GM12801 (cell line): ENCODE data around the gene ANKZF1.
A peak's percentile ranks its signal among the peaks of the same experiment; 100 is the strongest.

Experiments used
- CTCF ChIP-seq: IDR thresholded peaks from one replicate; pipeline ENCODE4 v1.5.1; 2011; ENCODE audit warnings: control low read depth; ENCODE audit not compliant: insufficient read length; ENCODE audit errors: extremely low read depth

ANKZF1 gene

GRCh38 chr2:219273937-219274336 lies 44.3 kb downstream of the ANKZF1 start:
- no peak for TF ChIP-seq CTCF

DNA sequence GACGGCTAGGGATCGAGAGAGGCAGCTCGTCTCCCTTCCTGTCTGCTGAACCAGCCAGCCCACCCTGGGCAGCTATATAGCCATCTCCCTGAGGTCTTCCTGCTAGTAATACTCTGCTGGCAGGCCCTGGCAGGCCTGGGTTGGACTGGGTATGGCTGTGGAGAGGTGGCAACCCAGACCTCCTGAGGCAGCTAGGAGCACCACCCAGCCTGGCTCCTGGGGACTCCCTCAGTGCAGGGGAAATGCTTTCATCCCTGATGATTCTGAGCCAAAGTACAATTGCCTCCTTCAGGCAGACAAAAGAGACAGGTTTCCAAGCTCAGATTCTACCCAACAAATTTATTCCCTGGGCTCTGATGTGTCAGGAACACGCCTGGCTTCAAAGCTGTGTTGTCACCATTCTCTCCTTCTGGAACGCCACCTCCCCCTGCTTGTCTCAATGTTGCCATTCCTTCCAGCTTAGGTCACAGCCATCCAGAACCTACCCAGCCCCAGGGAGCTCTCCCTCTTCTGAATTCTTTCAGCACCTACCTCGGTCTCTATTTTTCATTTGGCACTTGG lies 44.8 kb downstream of the ANKZF1 start:
- TF ChIP-seq CTCF = no peak

DNA sequence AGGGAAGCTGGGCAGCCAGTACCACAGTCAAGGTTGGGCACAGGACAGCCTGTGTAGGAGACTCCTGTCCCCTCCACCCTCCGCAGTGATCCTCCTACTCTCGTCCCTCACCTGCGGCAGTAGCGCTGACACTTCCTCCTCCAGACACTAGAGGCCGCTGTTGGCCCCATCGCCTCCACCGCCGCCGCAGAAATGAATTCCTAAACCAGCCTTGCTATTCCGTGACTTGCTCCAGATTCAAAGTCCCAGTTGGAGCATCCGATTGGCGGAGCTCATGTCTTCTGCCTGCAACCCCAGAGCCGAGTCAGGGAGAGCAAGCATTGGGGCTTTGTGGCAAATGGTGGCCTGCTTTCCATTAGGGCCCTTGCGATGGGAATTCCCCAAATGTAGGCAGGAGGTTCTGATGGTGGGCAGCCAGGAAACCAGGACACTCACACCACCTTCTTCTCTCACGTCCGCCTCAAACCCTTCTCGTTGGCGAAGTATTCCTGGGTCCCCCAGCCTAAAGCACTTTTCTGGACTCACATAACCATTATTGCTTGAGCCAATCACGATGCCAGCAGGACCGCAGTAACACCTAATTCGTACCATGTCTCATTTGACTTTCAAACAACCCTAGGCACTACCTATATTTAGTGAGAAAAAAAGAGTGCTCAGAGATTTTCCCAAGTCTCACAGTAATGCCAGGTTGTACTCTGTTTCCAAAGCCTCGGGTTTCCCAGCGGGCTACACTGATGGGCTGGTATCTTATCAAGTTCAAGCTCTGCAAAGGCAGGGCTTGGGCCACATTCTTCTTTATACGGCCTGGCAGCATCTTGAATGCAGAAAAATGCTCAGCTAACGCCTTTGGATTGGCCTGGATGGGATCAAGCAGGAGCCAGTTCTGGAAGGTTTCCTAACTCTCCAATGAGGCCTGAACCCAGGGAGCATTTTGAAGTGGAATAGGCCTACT lies 48.4 kb downstream of the ANKZF1 start:
- TF ChIP-seq CTCF = peak; percentile 82

- no peak for TF ChIP-seq CTCF
Measured at GRCh38 chr2:219278655-219279150, 49.1 kb downstream of the ANKZF1 start.

DNA sequence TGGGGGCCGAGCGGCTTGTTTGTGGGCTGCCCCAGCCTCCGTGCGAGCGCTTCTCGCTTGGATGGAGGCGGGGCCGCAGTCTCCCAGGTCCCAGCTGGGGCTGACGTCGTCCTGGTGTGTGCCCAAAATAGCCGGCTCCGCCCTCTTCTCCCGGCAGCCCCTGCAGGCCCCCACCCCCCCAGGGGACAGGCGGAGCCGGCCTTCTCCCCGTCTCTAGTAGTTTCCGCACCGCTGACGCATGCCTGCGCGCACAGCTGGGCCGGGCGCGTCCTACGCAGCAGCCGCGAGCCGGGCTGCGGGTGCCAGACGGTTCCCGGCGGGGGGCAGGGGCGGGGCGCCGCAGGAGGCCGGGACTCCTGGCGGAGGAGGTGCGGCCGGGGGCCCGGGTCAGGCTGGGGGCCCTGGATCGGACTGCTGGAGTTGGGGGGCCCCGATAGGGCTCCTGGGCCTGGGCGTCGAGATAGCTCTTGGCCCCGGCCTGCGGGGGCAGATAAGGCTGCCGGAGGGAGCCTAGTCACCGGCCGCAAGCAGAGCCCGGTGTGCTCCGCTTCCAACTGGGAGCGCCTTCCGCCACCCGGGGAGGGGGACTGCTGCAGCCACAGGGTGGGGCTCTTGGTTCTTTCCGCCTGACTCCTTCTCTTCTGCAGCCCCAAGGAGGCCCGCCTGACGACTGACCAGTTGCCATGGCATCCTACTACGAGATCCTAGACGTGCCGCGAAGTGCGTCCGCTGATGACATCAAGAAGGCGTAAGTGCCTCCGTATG lies 49.7 kb downstream of the ANKZF1 start, which contains the start of gene DNAJB2:
DNAJB2 (plus strand) TSS at position 216 of the 765 bp plus-strand sequence; CDS start at position 684, 468 bp downstream.
- TF ChIP-seq CTCF = no peak

GRCh38 chr2:219279916-219280516 lies 50.4 kb downstream of the ANKZF1 start:
- no peak for TF ChIP-seq CTCF
